HEK293T (cell line): ENCODE measurements around the gene CHST1.

Experiments
- CTCF ChIA-PET: fragments of 350-600 bp; formaldehyde crosslinking; extraction: SDS; loops from one replicate; lab custom pipeline; 2021; ENCODE audit warnings: antibody characterized with exemption, inconsistent platforms; lab: Yijun Ruan, JAX
- POLR2A ChIA-PET: fragments of 350-600 bp; formaldehyde crosslinking; extraction: SDS; loops from one replicate; lab custom pipeline; 2020; ENCODE audit warnings: antibody characterized with exemption, inconsistent platforms; lab: Yijun Ruan, JAX
- DNase-seq: peaks from one replicate; pipeline ENCODE4 v3.0.0; 2012; ENCODE audit warnings: mixed read lengths; ENCODE audit errors: extremely low spot score
- ARNT ChIP-seq: fragments of 450-650 bp; IDR thresholded peaks from 2 replicates; pipeline ENCODE4 v1.6.1; 2017; ENCODE audit warnings: mild to moderate bottlenecking
- BHLHE40 ChIP-seq: fragments of 450-650 bp; IDR thresholded peaks from 2 replicates; pipeline ENCODE4 v1.6.1; 2016; ENCODE audit warnings: mild to moderate bottlenecking, moderate library complexity, borderline replicate concordance
- CTBP1 ChIP-seq: fragments of 450-650 bp; IDR thresholded peaks from 2 replicates; pipeline ENCODE4 v1.6.1; 2016; ENCODE audit warnings: borderline replicate concordance
- ELF4 ChIP-seq: fragments of 450-650 bp; IDR thresholded peaks from 2 replicates; pipeline ENCODE4 v1.6.1; 2017; ENCODE audit warnings: antibody characterized with exemption
- FOXA1 ChIP-seq: fragments of 450-650 bp; IDR thresholded peaks from 2 replicates; pipeline ENCODE4 v1.6.1; 2016; ENCODE audit warnings: mild to moderate bottlenecking
- FOXK2 ChIP-seq: fragments of 450-650 bp; IDR thresholded peaks from 2 replicates; pipeline ENCODE4 v1.6.1; 2016; ENCODE audit warnings: mild to moderate bottlenecking
- FOXM1 ChIP-seq: fragments of 450-650 bp; IDR thresholded peaks from 2 replicates; pipeline ENCODE4 v1.6.1; 2017; ENCODE audit warnings: mild to moderate bottlenecking, borderline replicate concordance
- HDGF ChIP-seq: fragments of 450-650 bp; IDR thresholded peaks from 2 replicates; pipeline ENCODE4 v1.6.1; 2017; ENCODE audit warnings: antibody characterized with exemption, borderline replicate concordance
- L3MBTL2 ChIP-seq: fragments of 450-650 bp; conservative IDR thresholded peaks from 2 replicates; pipeline ENCODE4 v1.6.1; 2016; ENCODE audit warnings: mild to moderate bottlenecking
- LEF1 ChIP-seq: fragments of 450-650 bp; IDR thresholded peaks from 2 replicates; pipeline ENCODE4 v1.6.1; 2017; ENCODE audit warnings: mild to moderate bottlenecking, borderline replicate concordance
- NFRKB ChIP-seq: fragments of 450-650 bp; IDR thresholded peaks from 2 replicates; pipeline ENCODE4 v1.6.1; 2016; ENCODE audit warnings: mild to moderate bottlenecking, moderate library complexity
- SP1 ChIP-seq: fragments of 450-650 bp; IDR thresholded peaks from 2 replicates; pipeline ENCODE4 v1.6.1; 2017
- SUZ12 ChIP-seq: fragments of 450-650 bp; IDR thresholded peaks from 2 replicates; pipeline ENCODE4 v1.6.1; 2016; ENCODE audit warnings: mild to moderate bottlenecking
- TARDBP ChIP-seq: fragments of 450-650 bp; IDR thresholded peaks from 2 replicates; pipeline ENCODE4 v1.6.1; 2016
- ZNF384 ChIP-seq: fragments of 450-650 bp; IDR thresholded peaks from 2 replicates; pipeline ENCODE4 v1.6.1; 2016
- TF ChIP-seq, protein P1 (sequence below): fragments of 450-650 bp; IDR thresholded peaks from 2 replicates; pipeline ENCODE4 v1.6.1; 2016

CHST1 gene

DNA sequence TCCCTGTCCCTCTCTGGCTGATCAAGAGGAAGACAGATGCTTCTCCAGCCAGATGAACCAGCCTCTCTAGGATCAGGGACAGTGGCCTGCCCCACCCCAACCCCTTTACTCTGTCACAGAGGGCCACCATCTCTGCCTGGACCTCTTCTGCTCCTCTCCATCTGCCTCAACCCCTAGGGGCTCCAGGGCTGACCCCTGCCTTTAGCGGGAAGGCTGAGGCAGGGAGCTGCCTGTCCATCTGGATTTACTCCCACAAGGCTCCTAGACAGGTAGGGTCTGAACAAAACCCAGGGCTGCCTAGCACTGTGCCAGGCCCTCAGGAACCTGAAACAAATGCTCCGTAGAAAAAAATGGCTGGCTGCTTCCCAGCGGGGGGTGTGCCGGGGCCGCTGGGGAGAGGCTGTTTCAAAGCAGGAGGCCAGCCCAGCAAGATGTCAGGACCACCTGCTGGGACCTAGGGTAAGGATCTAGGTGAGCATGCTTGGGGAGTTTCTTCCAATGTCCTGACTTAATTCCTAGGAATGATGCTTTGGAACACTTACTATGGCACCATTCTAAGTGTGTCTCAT, 3.2 kb downstream of the CHST1 start:
- no peak for DNase-seq
- POLR2A ChIA-PET, result no interaction called here
- TF ChIP-seq FOXA1 (no peak), ARNT (no peak)
- CTCF ChIA-PET, result interaction anchor here (2.1 kb wide), 1 partner anchor 109 kb away, joined by 6 read pairs; no protein-coding TSS in a partner anchor

DNA sequence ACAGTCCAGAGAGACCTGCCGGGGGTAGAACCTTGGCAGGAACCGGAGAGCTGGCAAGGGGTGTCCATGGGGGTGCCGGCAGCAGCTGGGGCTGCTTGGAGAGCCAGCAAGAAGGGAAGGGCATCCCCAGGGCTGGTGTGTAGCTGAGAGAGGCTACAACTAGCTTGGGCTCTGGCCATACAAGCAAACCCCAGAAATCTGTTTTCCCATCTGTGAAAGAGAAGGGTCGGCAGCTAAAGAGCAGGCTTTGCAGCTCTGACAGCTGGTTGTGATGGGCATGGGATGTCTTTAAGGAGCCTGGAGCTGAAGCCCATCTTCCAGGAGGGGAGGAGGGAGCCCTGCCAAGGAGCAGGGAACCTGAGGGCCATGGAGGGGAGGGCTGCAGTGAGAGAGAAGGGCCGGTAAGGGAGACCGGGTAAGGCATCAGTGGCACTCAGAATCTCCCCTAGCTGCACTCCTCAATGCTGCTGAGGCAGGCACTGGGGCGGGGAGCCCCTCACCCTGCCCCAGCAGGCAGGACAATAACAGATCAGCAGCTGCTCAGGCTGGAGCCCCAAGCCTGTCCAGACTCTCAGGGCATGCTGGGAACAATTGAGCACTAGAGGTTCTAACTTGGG, 3.9 kb downstream of the CHST1 start:
- CTCF ChIA-PET, result interaction anchor here (2.1 kb wide), 1 partner anchor 110 kb away, joined by 6 read pairs; no protein-coding TSS in a partner anchor
- DNase-seq, result no peak
- POLR2A ChIA-PET, result no interaction called here
- TF ChIP-seq L3MBTL2 (no peak), ELF4 (no peak), TARDBP (no peak), ARNT (no peak)

DNA sequence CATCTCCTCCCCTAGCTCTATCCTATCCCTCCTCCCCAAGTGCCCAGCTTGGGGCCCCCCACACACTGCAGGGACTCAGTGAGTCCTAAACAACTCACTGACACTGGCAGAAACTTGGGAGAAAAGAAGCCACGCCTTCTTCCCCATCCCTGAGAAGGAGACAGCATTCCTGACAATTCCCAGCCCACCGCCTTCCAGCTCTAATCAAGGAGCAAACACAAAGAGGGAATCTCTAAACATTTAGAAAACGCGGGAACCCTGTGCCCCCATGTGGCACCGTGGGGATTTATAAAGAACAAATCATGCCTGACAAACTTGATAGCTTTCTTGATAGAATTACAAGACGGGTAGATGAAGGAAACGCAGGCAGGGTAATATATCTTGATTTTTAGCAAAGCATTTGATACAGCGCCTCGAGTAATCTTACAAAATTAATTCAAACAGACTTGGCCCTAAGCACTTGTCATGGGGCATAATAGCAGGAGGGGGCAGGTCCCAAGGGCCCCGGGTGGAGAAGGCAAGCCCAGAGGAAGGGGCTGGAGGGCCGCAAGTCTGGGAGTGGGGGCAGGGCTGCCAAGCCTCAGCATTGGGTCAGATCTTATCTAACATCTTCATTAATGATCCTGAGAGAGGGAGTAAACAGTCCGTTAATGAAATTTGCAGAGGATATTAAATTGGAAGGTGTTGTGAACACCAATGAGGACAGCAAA, 4.5 kb downstream of the CHST1 start:
- DNase-seq, result no peak
- ChIA-PET POLR2A (interaction anchor here (0.6 kb wide), 1 partner anchor 28 kb away, joined by 3 read pairs; no protein-coding TSS in a partner anchor), CTCF (interaction anchor here (2.1 kb wide), 1 partner anchor 111 kb away, joined by 6 read pairs; no protein-coding TSS in a partner anchor)
- TF ChIP-seq SP1, result no peak
- no peak for TF ChIP-seq BHLHE40
- TF ChIP-seq ELF4, result no peak
- TF ChIP-seq FOXA1, result no peak
- no peak for TF ChIP-seq FOXM1
- TF ChIP-seq, protein P1, sequence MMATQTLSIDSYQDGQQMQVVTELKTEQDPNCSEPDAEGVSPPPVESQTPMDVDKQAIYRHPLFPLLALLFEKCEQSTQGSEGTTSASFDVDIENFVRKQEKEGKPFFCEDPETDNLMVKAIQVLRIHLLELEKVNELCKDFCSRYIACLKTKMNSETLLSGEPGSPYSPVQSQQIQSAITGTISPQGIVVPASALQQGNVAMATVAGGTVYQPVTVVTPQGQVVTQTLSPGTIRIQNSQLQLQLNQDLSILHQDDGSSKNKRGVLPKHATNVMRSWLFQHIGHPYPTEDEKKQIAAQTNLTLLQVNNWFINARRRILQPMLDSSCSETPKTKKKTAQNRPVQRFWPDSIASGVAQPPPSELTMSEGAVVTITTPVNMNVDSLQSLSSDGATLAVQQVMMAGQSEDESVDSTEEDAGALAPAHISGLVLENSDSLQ, result no peak
- no peak for TF ChIP-seq L3MBTL2
- no peak for TF ChIP-seq FOXK2
- no peak for TF ChIP-seq TARDBP
- no peak for TF ChIP-seq ZNF384

DNA sequence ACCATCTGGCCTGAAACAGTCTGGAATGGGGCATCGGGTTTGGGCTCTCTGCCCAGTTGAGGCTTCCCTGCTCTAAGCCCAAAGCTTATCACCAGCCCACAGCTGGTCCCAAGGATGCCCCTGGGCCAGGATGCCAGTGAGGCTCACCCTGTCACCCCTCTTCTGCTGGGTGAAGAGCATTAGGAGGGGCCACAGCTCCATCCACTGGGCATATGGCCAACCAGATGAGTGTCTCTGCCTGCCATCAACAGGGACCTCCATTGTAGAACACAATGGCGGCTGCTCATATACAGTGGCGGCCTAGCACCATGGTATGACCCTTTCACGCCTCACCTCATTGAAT, 5.6 kb downstream of the CHST1 start:
- CTCF ChIA-PET, result interaction anchor here (0.5 to 1.6 kb wide), 2 partner anchors 12 to 112 kb away, joined by 3 to 5 read pairs; no protein-coding TSS in a partner anchor
- POLR2A ChIA-PET, result no interaction called here
- TF ChIP-seq FOXA1, result no peak
- no peak for TF ChIP-seq L3MBTL2
- TF ChIP-seq ZNF384, result no peak
- TF ChIP-seq HDGF, result no peak
- no peak for TF ChIP-seq TARDBP
- TF ChIP-seq ELF4, result no peak
- no peak for TF ChIP-seq FOXK2
- no peak for TF ChIP-seq SP1
- TF ChIP-seq, protein P1, result no peak
- no peak for TF ChIP-seq FOXM1
- no peak for TF ChIP-seq CTBP1
- no peak for TF ChIP-seq BHLHE40
- no peak for TF ChIP-seq SUZ12
- TF ChIP-seq LEF1, result no peak
- no peak for TF ChIP-seq ARNT
- TF ChIP-seq NFRKB, result no peak
- no peak for DNase-seq

DNA sequence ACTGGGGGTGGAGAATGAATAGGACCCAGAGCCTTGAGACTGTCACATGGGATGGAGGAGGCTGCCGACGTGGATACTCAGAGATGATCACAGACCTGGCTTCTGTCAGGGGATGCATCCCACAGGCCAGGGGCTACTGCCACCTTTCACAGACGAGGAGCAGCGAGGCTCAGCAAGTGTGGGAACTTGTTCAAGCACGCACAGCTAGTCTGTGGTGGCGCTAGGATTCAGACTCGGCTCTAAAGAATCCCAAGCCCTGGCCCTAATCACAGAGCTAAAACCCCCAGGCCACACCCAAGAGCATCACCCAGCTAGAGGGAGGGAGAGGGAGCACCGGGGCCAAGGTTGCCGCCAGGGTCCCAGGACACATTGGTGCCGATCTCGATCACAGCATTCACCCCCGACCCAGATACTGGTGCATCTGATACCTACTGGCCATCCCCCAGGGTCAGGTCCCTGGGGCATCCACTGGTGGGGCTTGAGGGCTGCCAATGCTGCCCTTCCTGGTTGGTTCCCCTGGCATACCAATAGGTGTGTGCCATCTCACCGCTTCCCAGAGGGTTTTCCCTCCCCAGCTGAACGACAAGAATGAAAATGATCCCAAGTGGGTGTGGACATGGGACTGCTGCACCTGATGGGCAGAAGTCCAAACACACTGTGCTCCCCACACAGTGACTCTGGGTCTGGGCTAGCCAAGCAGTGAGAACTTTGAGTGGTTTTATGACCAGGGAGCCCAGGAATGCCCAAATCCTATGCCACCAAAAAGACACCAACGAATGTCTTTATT, 6.2 kb downstream of the CHST1 start:
- POLR2A ChIA-PET, result no interaction called here
- TF ChIP-seq FOXM1 (no peak), FOXA1 (no peak), ELF4 (no peak), NFRKB (no peak), TARDBP (no peak), SUZ12 (no peak)
- CTCF ChIA-PET, result interaction anchor here (0.5 to 1.6 kb wide), 2 partner anchors 13 to 112 kb away, joined by 3 to 5 read pairs; no protein-coding TSS in a partner anchor
- DNase-seq, result no peak

DNA sequence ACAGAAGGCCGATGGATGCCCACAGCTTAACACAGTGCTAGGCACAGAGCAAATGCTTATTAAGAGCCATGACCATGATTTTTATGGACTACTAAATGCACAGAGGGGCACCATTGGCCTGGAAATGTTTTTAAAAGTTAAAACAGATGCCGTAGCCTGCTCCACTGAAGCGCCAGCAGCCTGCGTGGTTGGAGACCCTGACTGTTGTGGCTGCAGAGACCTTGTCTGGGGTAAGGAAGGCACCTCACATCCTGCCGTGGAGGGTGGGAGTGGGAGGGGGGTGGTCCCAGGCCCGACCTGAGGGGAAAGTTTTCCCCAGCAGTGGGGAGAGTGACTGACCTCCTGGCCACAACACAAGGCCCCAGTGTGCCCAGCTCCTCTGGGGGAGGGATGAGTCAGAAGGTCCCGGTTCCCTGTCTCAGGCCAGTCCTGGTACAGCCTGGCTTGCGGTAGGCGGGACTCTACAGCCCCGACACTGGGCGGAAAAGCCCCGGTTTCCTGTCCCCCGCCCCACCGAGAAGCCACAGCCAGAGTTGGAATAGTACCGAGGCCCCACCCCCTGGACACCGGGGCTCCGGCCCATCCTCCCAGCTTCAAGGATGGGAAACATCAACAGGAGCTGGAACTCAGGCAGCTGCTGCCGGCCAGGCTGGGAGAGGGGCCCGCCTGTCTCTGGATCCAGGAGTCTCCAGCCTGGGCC, 7.0 kb downstream of the CHST1 start:
- no peak for DNase-seq
- POLR2A ChIA-PET, result no interaction called here
- no peak for TF ChIP-seq SUZ12
- no peak for TF ChIP-seq HDGF
- TF ChIP-seq SP1, result no peak
- TF ChIP-seq FOXA1, result no peak
- no peak for TF ChIP-seq L3MBTL2
- no peak for TF ChIP-seq FOXK2
- no peak for TF ChIP-seq BHLHE40
- TF ChIP-seq ARNT, result no peak
- TF ChIP-seq ELF4, result no peak
- TF ChIP-seq, protein P1, result no peak
- no peak for TF ChIP-seq LEF1
- no peak for TF ChIP-seq FOXM1
- no peak for TF ChIP-seq ZNF384
- TF ChIP-seq CTBP1, result no peak
- no peak for TF ChIP-seq NFRKB
- no peak for TF ChIP-seq TARDBP
- CTCF ChIA-PET, result interaction anchor here (1.6 kb wide), 1 partner anchor 113 kb away, joined by 5 read pairs; no protein-coding TSS in a partner anchor
